Skeletal muscle tissue (tissue), 4 donors: ENCODE measurements around the gene LRP8. TPM values are rescaled to one million over a fixed set of nuclear protein-coding genes. Genes with fewer than 3 reads are reported as not detected.

Source experiments
- H3K27ac ChIP-seq: one replicate; pipeline ENCODE4 v1.7.0; 2013; ENCODE audit warnings: mild to moderate bottlenecking, low read depth, low read length, inconsistent platforms
- H3K27me3 ChIP-seq, 3 donors: one replicate each; pipeline ENCODE4 v1.7.0; 2013; ENCODE audit warnings: low read length in 3 of 3; ENCODE audit not compliant: control insufficient read depth in 3 of 3, insufficient read depth in 3 of 3
- H3K36me3 ChIP-seq, 3 donors: one replicate each; pipeline ENCODE4 v1.7.0; 2013; ENCODE audit warnings: low read length in 3 of 3; ENCODE audit not compliant: control insufficient read depth in 3 of 3, insufficient read depth in 3 of 3
- H3K4me1 ChIP-seq, 3 donors: one replicate each; pipeline ENCODE4 v1.7.0; 2013; ENCODE audit warnings: low read length in 3 of 3, mild to moderate bottlenecking in 3 of 3; ENCODE audit not compliant: control insufficient read depth in 3 of 3, insufficient read depth in 3 of 3
- H3K4me3 ChIP-seq, 3 donors: one replicate each; pipeline ENCODE4 v1.7.0; 2013; ENCODE audit warnings: low read length in 3 of 3
- H3K9ac ChIP-seq, 3 donors: one replicate each; pipeline ENCODE4 v1.7.0; 2013; ENCODE audit warnings: low read length in 3 of 3, mild to moderate bottlenecking in 3 of 3, moderate library complexity in 2 of 3, low read depth in 1 of 3
- H3K9me3 ChIP-seq, 3 donors: one replicate each; pipeline ENCODE4 v1.7.0; 2013; ENCODE audit warnings: low read length in 3 of 3; ENCODE audit not compliant: control insufficient read depth in 3 of 3
- total RNA-seq: library from RNA; depleted of rRNA; stranded (reverse); fragments of >200 nt; gene quantifications from one replicate; pipeline ENCODE4 v1.2.3, GENCODE V29; 2014
- donor health status: Osteomylitis.

LRP8 gene
- total RNA-seq, 1 donor from 2014 or later, result 1.6 TPM

DNA sequence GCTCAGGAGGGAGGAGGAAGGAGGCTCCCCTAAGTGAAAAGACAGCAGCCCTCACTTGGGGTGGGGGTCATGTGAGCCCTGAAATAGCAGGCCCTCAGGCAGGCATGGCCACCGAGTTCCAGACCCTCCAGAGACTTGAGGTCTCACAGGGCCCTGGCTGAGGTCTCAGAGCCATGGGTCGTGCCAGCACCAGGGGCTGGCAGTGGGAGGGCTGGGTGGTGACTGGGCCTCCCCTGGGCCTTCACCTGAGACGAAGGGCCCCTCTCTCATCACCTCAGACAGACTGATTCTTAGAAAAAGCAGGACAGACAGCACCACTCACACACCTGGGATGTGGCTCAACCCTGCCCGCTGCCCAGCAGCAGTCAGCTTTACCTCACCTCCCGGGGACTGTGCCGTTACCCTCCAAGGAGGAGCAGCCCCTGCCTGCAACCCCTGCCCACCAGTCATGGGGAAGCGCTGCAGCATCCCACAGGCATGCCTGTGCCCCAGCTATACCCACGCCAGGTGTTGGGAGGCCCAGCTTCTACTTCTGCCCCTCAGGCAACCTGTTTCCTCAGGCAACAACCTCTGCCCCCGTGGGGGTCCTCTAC is 42.6 kb upstream of the LRP8 start:
- no peaks in the 10 kb centered on the region for H3K36me3 ChIP-seq
- H3K4me1 ChIP-seq, result peaks cover 0 to 2% (median 2%) of the 10 kb centered on the region in 3 donors
- no peak overlapping the region for H3K27ac ChIP-seq
- peaks cover 0 to 11% (median 11%) of the 10 kb centered on the region in 3 donors for H3K27me3 ChIP-seq
- H3K4me3 ChIP-seq, result no peak overlapping the region
- H3K9ac ChIP-seq, result no peak overlapping the region
- H3K9me3 ChIP-seq, result no peaks in the 10 kb centered on the region

DNA sequence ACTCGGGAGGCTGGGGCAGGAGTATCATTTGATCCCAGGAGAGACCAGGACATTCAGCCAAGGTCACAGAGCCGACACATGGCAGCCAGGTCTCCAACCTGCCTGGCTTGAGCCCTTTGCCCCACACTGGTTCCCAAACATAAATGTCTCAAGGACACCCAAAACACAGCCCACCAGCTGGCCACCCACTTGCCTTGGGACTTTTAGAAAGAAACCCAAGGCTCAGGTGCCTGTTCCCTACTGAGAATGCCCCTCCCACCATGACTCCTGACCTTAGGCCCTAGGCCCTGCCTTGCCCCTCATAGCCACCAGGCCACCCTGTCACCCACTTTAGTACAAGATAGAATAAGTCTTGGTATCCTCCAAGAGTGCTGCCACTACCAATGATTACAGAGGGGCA is 41.9 kb upstream of the LRP8 start:
- H3K27me3 ChIP-seq, result peaks cover 0 to 11% (median 8%) of the 10 kb centered on the region in 3 donors
- peaks cover 0 to 2% (median 2%) of the 10 kb centered on the region in 3 donors for H3K4me1 ChIP-seq
- H3K9ac ChIP-seq, result no peak overlapping the region
- H3K36me3 ChIP-seq, result no peaks in the 10 kb centered on the region
- H3K27ac ChIP-seq, result no peak overlapping the region
- no peaks in the 10 kb centered on the region for H3K9me3 ChIP-seq
- H3K4me3 ChIP-seq, result no peak overlapping the region

DNA sequence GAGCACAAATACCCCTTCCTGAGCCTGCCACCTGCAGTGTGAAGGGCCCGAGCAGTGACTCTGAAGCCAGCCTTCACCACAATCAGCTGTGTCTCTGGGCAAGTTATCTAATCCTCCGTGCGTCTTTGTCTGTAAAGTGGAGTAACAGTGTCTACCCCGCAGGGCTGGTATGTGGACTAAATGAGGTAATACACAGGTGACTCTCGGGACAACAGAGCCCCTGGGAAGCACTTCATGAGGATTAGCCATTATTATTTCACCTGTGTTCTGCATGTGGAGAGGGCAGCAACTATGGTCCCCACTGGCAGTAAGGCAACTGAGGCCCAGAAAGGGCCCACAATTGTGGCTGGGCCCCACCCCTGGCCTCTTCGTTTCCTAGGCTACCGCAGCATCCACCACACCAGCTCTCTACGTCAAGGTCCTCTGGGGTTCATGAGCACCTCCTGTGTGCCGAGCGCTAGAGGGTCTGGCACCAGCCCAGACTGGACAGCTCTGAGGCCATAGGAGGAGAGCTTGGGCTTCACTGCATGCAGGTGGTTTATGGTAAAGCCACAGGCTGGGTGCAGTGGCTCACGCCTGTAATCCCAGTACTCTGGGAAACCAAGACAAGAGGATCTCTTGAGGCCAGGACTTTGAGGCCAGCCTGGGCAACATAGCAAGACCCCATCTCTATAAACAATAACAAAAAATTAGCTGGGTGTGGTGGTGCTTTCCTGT is 41.3 kb upstream of the LRP8 start:
- Histone ChIP-seq H3K9ac (no peak overlapping the region), H3K9me3 (no peaks in the 10 kb centered on the region), H3K27ac (no peak overlapping the region), H3K4me1 (peaks cover 0 to 2% (median 2%) of the 10 kb centered on the region in 3 donors), H3K27me3 (peaks cover 0 to 11% (median 8%) of the 10 kb centered on the region in 3 donors), H3K4me3 (no peak overlapping the region), H3K36me3 (no peaks in the 10 kb centered on the region)

DNA sequence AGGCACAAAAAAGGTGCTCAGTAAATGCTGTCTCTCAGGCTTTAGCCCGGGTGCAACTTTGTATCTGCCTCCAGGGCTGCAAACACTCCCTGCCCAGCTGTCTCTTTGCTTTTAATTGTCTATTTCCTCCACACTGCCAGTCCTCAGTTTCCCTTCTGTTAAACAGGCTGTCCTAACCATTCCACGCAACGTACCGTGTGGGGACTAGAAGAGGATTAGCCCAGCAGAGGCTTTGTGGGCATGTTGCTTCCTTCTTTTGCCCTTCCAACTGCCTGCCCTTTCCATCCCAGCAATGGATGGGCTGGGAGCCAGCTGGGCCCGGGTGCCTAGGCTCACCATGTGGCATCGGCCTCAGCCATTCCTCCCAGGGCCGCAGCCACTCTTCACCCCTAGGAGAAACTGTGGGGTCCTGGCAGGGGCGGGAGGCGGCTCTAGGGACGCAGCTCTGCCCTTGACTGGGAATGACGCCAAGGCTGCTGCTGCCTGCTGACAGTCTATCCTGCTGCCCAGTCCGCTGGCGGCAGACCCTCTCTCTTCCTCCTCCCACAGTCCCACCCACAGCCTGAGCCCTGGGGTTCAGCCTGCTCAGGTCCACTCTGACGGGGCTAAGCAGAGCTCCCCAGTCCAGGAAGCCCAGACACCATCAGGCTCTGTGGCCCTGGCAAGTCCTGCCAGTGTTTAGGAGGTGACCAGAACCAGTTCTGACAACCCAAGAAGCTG is 40.6 kb upstream of the LRP8 start:
- no peaks in the 10 kb centered on the region for H3K36me3 ChIP-seq
- H3K27ac ChIP-seq, result no peak overlapping the region
- H3K9ac ChIP-seq, result peak overlapping the region in 1 of 3 donors; percentile 20
- H3K27me3 ChIP-seq, result peaks cover 0 to 12% (median 8%) of the 10 kb centered on the region in 3 donors
- H3K4me1 ChIP-seq, result peaks cover 0 to 2% (median 2%) of the 10 kb centered on the region in 3 donors
- no peaks in the 10 kb centered on the region for H3K9me3 ChIP-seq
- no peak overlapping the region for H3K4me3 ChIP-seq

DNA sequence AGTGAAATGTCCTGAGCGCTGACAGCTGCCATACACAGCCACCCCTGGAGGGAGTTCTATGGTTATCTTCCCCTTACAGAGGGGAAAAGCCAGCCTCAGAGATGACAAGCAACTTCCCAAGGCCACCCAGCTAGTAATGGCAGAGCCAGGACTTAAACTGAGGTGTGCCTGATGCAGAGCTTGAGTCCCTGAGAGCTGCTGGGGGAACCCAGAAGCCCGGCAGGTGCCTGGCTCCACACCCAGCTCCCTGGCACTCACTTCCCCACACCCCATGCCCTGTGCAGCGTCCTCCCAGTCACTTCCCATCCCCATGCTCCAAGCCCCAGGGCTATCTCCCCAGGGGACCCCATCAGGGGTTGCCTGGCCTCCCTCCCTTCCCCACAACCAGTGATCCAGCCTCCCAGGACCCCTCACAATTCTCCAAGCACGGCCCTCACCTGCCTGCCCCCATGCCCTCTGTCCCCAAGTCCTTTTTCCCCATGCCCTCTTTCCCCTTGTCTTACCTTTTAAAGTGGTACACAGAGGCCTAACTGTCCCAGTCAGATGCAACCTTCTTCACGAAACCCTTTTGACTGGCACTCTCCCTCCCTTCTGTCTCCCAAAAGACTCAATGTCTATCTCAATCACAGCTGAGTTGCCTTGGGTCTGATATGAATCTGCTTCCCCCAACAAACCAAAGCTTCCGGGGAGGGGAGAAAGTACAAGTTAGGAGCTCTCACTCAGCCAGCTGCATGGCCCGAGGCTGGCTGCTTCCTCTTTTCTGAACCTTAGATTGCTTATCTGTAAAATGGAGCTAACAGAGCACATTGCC is 39.8 kb upstream of the LRP8 start:
- Histone ChIP-seq H3K36me3 (no peaks in the 10 kb centered on the region), H3K27ac (no peak overlapping the region), H3K27me3 (peaks cover 0 to 19% (median 13%) of the 10 kb centered on the region in 3 donors), H3K9me3 (no peaks in the 10 kb centered on the region), H3K9ac (no peak overlapping the region), H3K4me3 (no peak overlapping the region), H3K4me1 (peaks cover 0 to 2% (median 2%) of the 10 kb centered on the region in 3 donors)

DNA sequence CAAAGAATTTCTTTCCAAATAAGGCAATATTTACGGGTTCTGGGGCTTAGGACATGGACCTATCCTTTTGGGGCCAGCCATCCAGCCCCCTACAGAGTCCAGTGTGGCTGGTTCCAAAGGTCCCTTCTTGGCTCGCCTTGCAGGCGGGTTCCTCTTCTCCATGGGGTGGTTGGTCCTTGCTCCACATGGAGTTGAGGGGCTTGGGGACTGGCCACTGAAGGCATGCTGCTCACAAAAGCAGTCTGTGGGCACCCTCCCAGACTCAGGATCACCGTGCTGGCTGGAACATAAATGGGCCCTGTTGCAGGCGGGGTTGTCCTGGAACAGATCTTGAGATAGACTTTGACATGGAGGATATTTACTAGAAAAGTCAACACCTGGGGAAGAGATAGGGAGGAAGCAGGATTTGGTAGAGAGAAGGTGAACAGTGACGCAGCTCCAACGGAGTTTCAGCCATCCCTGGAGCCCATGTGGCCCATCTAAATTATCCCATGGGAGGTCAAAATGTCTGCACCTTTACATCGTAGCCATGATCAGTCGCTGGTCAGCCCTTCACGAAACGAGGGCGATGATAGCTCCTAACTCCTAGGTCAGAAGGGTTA is 39.1 kb upstream of the LRP8 start:
- H3K4me3 ChIP-seq, result no peak overlapping the region
- peaks cover 0 to 2% (median 2%) of the 10 kb centered on the region in 3 donors for H3K4me1 ChIP-seq
- no peaks in the 10 kb centered on the region for H3K9me3 ChIP-seq
- no peaks in the 10 kb centered on the region for H3K36me3 ChIP-seq
- H3K27me3 ChIP-seq, result peaks cover 0 to 19% (median 13%) of the 10 kb centered on the region in 3 donors
- H3K9ac ChIP-seq, result no peak overlapping the region
- no peak overlapping the region for H3K27ac ChIP-seq

DNA sequence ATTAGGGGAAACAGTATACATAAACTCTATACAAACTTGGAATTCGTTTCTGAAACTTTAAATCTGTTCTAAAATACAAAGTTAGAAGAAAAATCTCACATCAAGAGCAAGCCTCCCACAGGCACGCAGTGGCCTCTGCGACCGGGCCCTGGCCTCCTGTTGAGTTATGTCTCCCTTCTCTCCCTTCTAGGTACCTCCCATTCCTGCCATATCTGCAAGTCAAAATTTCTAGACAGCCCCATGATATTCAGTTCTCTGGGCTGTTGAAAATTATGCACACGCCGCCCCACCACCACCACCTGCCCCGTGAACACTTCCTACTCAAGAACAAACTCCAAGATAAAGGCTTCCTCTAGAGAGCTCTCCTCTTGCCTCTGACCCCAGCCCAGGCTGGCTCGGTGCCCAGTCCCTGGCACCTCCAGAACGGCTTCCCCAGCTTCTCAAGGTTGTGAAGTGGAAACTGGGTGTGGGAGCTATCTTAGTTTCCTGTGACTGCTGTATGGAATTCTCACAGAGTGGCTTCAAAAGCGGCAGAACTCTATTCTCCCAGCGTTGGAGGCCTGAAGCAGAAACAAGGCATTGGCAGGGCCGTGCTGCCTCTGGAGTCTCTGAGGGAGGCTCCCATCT is 37.7 kb upstream of the LRP8 start:
- Histone ChIP-seq H3K9ac (no peak overlapping the region), H3K27me3 (peaks cover 0 to 19% (median 13%) of the 10 kb centered on the region in 3 donors), H3K9me3 (no peaks in the 10 kb centered on the region), H3K4me3 (no peak overlapping the region), H3K36me3 (no peaks in the 10 kb centered on the region), H3K27ac (no peak overlapping the region), H3K4me1 (peaks cover 0 to 2% (median 2%) of the 10 kb centered on the region in 3 donors)

DNA sequence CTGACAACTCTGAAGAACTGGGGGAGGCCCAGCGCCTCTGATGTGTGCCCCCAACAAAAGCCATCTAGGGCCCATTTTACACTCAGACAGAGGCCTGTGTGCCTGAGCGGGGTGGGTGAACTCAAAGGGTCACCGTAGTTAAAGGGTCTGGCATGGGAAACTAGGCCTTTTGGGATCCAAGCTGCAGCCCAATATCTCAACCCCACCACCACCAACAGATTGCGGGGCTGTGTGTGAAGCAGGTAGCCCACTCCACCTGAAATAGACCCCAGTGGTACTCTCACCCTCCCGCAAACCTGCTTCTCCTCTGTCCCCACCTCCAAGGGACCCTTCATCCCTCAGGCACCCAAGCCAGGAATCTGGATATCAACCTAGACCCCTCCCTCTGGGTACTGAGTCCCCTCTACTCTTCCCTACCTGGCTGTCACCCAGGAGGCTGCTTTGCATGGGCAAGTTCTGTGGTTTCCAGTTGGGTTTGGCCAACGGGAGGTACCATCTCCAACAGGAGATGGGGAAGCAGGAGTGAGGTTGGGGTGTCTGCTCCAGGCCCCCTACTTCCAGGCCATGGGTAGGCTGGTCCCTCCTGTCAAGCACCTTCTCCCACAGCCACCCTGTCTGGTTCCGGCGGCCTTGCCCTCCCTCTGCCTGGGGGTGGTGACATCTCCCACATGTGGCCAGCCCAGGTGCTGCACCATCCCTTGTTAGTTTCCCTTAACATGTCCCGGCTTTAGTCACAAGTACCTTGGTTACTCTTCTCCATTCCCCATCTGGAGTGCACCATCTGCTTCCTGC is 35.2 kb upstream of the LRP8 start:
- Histone ChIP-seq H3K9ac (no peak overlapping the region), H3K36me3 (no peaks in the 10 kb centered on the region)

More for the DNA sequence above, 35.2 kb upstream of the LRP8 start:
- H3K9me3 ChIP-seq, result no peaks in the 10 kb centered on the region
- H3K27ac ChIP-seq, result no peak overlapping the region
- H3K27me3 ChIP-seq, result peaks cover 0 to 17% (median 4%) of the 10 kb centered on the region in 3 donors
- no peaks in the 10 kb centered on the region for H3K4me1 ChIP-seq
- no peak overlapping the region for H3K4me3 ChIP-seq
